ENCODE data around the gene DRC1. TPM values are rescaled to one million over a fixed set of nuclear protein-coding genes. Genes with fewer than 3 reads are reported as not detected.

DRC1 gene
- total RNA-seq, 2 experiments from 2014 or later = not detected

- Mint-ChIP-seq H3K36me3 (no peaks in the 10 kb centered on the region), H3K4me3 (no peak overlapping the region), H3K27ac (no peak overlapping the region), H3K27me3 (peaks cover 5% of the 10 kb centered on the region), H3K9me3 (no peaks in the 10 kb centered on the region), H3K4me1 (ENCODE audit: low read depth) (no peaks in the 10 kb centered on the region)
- ChIA-PET CTCF (interaction anchor here (1.5 kb wide), 1 partner anchor 23 kb away, joined by 3 read pairs; no protein-coding TSS in a partner anchor), POLR2A (no interaction called here)
- intact Hi-C loops (cut with micrococcal nuclease) = no loop called here
- DNase-seq = no peak
These were observed 30.6 kb downstream of the DRC1 start for GRCh38 chr2:26432363-26432762.

- no peaks in the 10 kb centered on the region for H3K4me1 Mint-ChIP-seq (ENCODE audit: low read depth)
- POLR2A ChIA-PET = no interaction called here
- CTCF ChIA-PET = interaction anchor here (0.6 to 1.5 kb wide), 2 partner anchors 23 to 145 kb away, joined by 3 read pairs; no protein-coding TSS in a partner anchor
- H3K4me3 Mint-ChIP-seq = no peak overlapping the region
- H3K27me3 Mint-ChIP-seq = peaks cover 5% of the 10 kb centered on the region
- no peaks in the 10 kb centered on the region for H3K36me3 Mint-ChIP-seq
- H3K27ac Mint-ChIP-seq = no peak overlapping the region
- no peak for DNase-seq
- no peaks in the 10 kb centered on the region for H3K9me3 Mint-ChIP-seq
- intact Hi-C loops (cut with micrococcal nuclease) = no loop called here
These were observed 31.1 kb downstream of the DRC1 start for GRCh38 chr2:26432859-26433258.

GRCh38 chr2:26435106-26435505 lies 33.4 kb downstream of the DRC1 start:
- Mint-ChIP-seq H3K4me1 (ENCODE audit: low read depth) (no peaks in the 10 kb centered on the region), H3K27me3 (peaks cover 5% of the 10 kb centered on the region), H3K36me3 (no peaks in the 10 kb centered on the region), H3K9me3 (no peaks in the 10 kb centered on the region), H3K4me3 (no peak overlapping the region), H3K27ac (no peak overlapping the region)
- CTCF ChIA-PET = interaction anchor here (0.6 kb wide), 1 partner anchor 691 kb away, joined by 3 read pairs; no protein-coding TSS in a partner anchor
- no peak for DNase-seq
- intact Hi-C loops (cut with micrococcal nuclease) = no loop called here
- POLR2A ChIA-PET = interaction anchor here (0.6 kb wide), 1 partner anchor 35 kb away, joined by 3 read pairs; no protein-coding TSS in a partner anchor

GRCh38 chr2:26438526-26438925 lies 36.8 kb downstream of the DRC1 start:
- ChIA-PET CTCF (no interaction called here), POLR2A (no interaction called here)
- H3K9me3 Mint-ChIP-seq = no peaks in the 10 kb centered on the region
- no peaks in the 10 kb centered on the region for H3K27me3 Mint-ChIP-seq
- H3K36me3 Mint-ChIP-seq = no peaks in the 10 kb centered on the region
- DNase-seq = no peak
- no peak overlapping the region for H3K4me3 Mint-ChIP-seq
- intact Hi-C loops (cut with micrococcal nuclease) = no loop called here
- H3K27ac Mint-ChIP-seq = no peak overlapping the region
- no peaks in the 10 kb centered on the region for H3K4me1 Mint-ChIP-seq (ENCODE audit: low read depth)

GRCh38 chr2:26438926-26439325 lies 37.2 kb downstream of the DRC1 start:
- POLR2A ChIA-PET = no interaction called here
- Mint-ChIP-seq H3K36me3 (no peaks in the 10 kb centered on the region), H3K27me3 (no peaks in the 10 kb centered on the region), H3K27ac (no peak overlapping the region), H3K9me3 (no peaks in the 10 kb centered on the region), H3K4me3 (no peak overlapping the region), H3K4me1 (ENCODE audit: low read depth) (no peaks in the 10 kb centered on the region)
- CTCF ChIA-PET = no interaction called here
- intact Hi-C loops (cut with micrococcal nuclease) = no loop called here
- DNase-seq = no peak

- intact Hi-C loops (cut with micrococcal nuclease) = no loop called here
These were observed 40.6 kb downstream of the DRC1 start for GRCh38 chr2:26442301-26442700.

GRCh38 chr2:26442707-26443106 lies 41.0 kb downstream of the DRC1 start:
- DNase-seq = no peak
- H3K9me3 Mint-ChIP-seq = no peaks in the 10 kb centered on the region
- H3K4me3 Mint-ChIP-seq = no peak overlapping the region
- ChIA-PET POLR2A (no interaction called here), CTCF (no interaction called here)
- intact Hi-C loops (cut with micrococcal nuclease) = no loop called here
- H3K4me1 Mint-ChIP-seq (ENCODE audit: low read depth) = no peaks in the 10 kb centered on the region
- H3K27ac Mint-ChIP-seq = no peak overlapping the region
- H3K36me3 Mint-ChIP-seq = no peaks in the 10 kb centered on the region
- H3K27me3 Mint-ChIP-seq = no peaks in the 10 kb centered on the region

More at GRCh38 chr2:26442301-26442700, 40.6 kb downstream of the DRC1 start:
- no peak for DNase-seq
- no peaks in the 10 kb centered on the region for H3K36me3 Mint-ChIP-seq
- no peaks in the 10 kb centered on the region for H3K4me1 Mint-ChIP-seq (ENCODE audit: low read depth)
- H3K27me3 Mint-ChIP-seq = no peaks in the 10 kb centered on the region
- ChIA-PET POLR2A (no interaction called here), CTCF (no interaction called here)
- H3K9me3 Mint-ChIP-seq = no peaks in the 10 kb centered on the region
- no peak overlapping the region for H3K27ac Mint-ChIP-seq
- H3K4me3 Mint-ChIP-seq = no peak overlapping the region

- H3K9me3 Mint-ChIP-seq = no peaks in the 10 kb centered on the region
- H3K4me3 Mint-ChIP-seq = no peak overlapping the region
- ChIA-PET POLR2A (no interaction called here), CTCF (no interaction called here)
- no peaks in the 10 kb centered on the region for H3K4me1 Mint-ChIP-seq (ENCODE audit: low read depth)
- no peaks in the 10 kb centered on the region for H3K36me3 Mint-ChIP-seq
- no peaks in the 10 kb centered on the region for H3K27me3 Mint-ChIP-seq
- H3K27ac Mint-ChIP-seq = no peak overlapping the region
- intact Hi-C loops (cut with micrococcal nuclease) = no loop called here
- no peak for DNase-seq
These were observed 42.5 kb downstream of the DRC1 start for GRCh38 chr2:26444236-26444635.

- intact Hi-C loops (cut with micrococcal nuclease) = no loop called here
- H3K4me1 Mint-ChIP-seq (ENCODE audit: low read depth) = no peaks in the 10 kb centered on the region
- no peak for DNase-seq
- CTCF ChIA-PET = interaction anchor here (1.0 kb wide), 1 partner anchor 21 kb away, joined by 3 read pairs; no protein-coding TSS in a partner anchor
- H3K36me3 Mint-ChIP-seq = no peaks in the 10 kb centered on the region
- H3K9me3 Mint-ChIP-seq = no peaks in the 10 kb centered on the region
- POLR2A ChIA-PET = no interaction called here
- no peak overlapping the region for H3K27ac Mint-ChIP-seq
- no peak overlapping the region for H3K4me3 Mint-ChIP-seq
- H3K27me3 Mint-ChIP-seq = no peaks in the 10 kb centered on the region
These were observed 46.9 kb downstream of the DRC1 start for GRCh38 chr2:26448651-26449050.

- H3K27ac Mint-ChIP-seq = no peak overlapping the region
- DNase-seq = no peak
- ChIA-PET CTCF (interaction anchor here (1.0 kb wide), 1 partner anchor 20 kb away, joined by 3 read pairs; no protein-coding TSS in a partner anchor), POLR2A (no interaction called here)
- no peaks in the 10 kb centered on the region for H3K9me3 Mint-ChIP-seq
- no peaks in the 10 kb centered on the region for H3K36me3 Mint-ChIP-seq
- intact Hi-C loops (cut with micrococcal nuclease) = no loop called here
- no peaks in the 10 kb centered on the region for H3K4me1 Mint-ChIP-seq (ENCODE audit: low read depth)
- H3K27me3 Mint-ChIP-seq = no peaks in the 10 kb centered on the region
- no peak overlapping the region for H3K4me3 Mint-ChIP-seq
These were observed 47.7 kb downstream of the DRC1 start for GRCh38 chr2:26449278-26450030.

- no peaks in the 10 kb centered on the region for H3K36me3 Mint-ChIP-seq
- H3K4me1 Mint-ChIP-seq (ENCODE audit: low read depth) = no peaks in the 10 kb centered on the region
- ChIA-PET CTCF (no interaction called here), POLR2A (no interaction called here)
- no peak overlapping the region for H3K27ac Mint-ChIP-seq
- no peak overlapping the region for H3K4me3 Mint-ChIP-seq
- DNase-seq = no peak
- no peaks in the 10 kb centered on the region for H3K27me3 Mint-ChIP-seq
- intact Hi-C loops (cut with micrococcal nuclease) = no loop called here
- no peaks in the 10 kb centered on the region for H3K9me3 Mint-ChIP-seq
These were observed 48.4 kb downstream of the DRC1 start for GRCh38 chr2:26450031-26450635.

GRCh38 chr2:26451700-26452099 lies 50.0 kb downstream of the DRC1 start:
- Mint-ChIP-seq H3K27ac (no peak overlapping the region), H3K27me3 (no peaks in the 10 kb centered on the region), H3K9me3 (no peaks in the 10 kb centered on the region), H3K36me3 (no peaks in the 10 kb centered on the region), H3K4me3 (no peak overlapping the region), H3K4me1 (ENCODE audit: low read depth) (no peaks in the 10 kb centered on the region)
- no peak for DNase-seq
- CTCF ChIA-PET = no interaction called here
- intact Hi-C loops (cut with micrococcal nuclease) = no loop called here
- POLR2A ChIA-PET = no interaction called here

All from activated CD4-positive, alpha-beta memory T cell treated with anti-CD3 and anti-CD28 coated beads for 36 hours (primary cell).